Testis (tissue), 2 donors: Measurements from ENCODE around the gene GJB5.

Experiments used
- POLR2A ChIP-seq: fragments of 450-650 bp; IDR thresholded peaks from one replicate; pipeline ENCODE4 v1.6.1; 2017; ENCODE audit warnings: antibody characterized with exemption, mild to moderate bottlenecking, moderate library complexity
- TF ChIP-seq, protein P1 (sequence below), 3 experiments: fragments of 450-650 bp in 2 of 3; fragments of 200-600 bp in 1 of 3; sonication (generic) in 1 of 3; IDR thresholded peaks; one replicate each; pipeline ENCODE4 v1.5.1; 2016 to 2019; ENCODE audit warnings: antibody characterized with exemption in 3 of 3, mild to moderate bottlenecking in 2 of 3, moderate library complexity in 1 of 3

DNA sequence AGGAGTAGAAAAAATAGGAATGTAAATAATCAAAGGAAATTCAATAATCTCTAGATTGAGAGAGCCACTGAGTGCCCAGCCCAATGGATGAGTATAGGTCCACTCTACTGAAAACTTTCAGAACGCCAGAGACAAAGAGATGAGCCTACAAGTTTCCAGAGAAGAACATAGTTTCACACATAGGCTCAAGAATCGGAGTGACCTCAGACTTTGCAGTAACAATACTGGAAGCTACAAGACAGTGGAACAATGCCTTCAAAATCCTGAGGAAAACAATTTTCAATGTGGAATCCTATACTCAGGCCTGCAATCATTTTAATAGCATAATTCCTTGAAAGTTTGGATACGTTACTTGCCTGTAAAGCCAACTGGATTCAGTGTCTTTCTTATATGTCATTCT lies 48.9 kb downstream of the GJB5 start:
- TF ChIP-seq, protein P1, sequence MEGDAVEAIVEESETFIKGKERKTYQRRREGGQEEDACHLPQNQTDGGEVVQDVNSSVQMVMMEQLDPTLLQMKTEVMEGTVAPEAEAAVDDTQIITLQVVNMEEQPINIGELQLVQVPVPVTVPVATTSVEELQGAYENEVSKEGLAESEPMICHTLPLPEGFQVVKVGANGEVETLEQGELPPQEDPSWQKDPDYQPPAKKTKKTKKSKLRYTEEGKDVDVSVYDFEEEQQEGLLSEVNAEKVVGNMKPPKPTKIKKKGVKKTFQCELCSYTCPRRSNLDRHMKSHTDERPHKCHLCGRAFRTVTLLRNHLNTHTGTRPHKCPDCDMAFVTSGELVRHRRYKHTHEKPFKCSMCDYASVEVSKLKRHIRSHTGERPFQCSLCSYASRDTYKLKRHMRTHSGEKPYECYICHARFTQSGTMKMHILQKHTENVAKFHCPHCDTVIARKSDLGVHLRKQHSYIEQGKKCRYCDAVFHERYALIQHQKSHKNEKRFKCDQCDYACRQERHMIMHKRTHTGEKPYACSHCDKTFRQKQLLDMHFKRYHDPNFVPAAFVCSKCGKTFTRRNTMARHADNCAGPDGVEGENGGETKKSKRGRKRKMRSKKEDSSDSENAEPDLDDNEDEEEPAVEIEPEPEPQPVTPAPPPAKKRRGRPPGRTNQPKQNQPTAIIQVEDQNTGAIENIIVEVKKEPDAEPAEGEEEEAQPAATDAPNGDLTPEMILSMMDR (IDR thresholded peaks at IDR 0.05) = no peak
- TF ChIP-seq POLR2A = no peak
